PC-3 (cell line): Measurements from ENCODE around the gene RASAL1. TPM values are rescaled to one million over a fixed set of nuclear protein-coding genes. Genes with fewer than 3 reads are reported as not detected.

ENCODE experiments used
- ATAC-seq: fragments of 200-7000 bp; cut with Tn5 transposase; 2 replicates; pipeline ENCODE4 v1.9.1; 2020; ENCODE audit warnings: mild to moderate bottlenecking, moderate library complexity
- BruUV-seq: library from RNA; stranded (reverse); fragments of 400-500 nt; replicated peaks from 2 replicates; lab custom pipeline; 2021; lab: Mats Ljungman, UMichigan
- CTCF ChIA-PET: fragments of 300-600 bp; sonication (Branson Sonifier 250); formaldehyde crosslinking; loops from one replicate; lab custom pipeline; 2022; ENCODE audit warnings: antibody characterized with exemption; lab: Charles Lee
- POLR2A ChIA-PET: fragments of 300-600 bp; sonication (Branson Sonifier 250); formaldehyde crosslinking; loops from one replicate; lab custom pipeline; 2022; ENCODE audit warnings: antibody characterized with exemption; ENCODE audit not compliant: unreplicated experiment; lab: Charles Lee
- DNase-seq: peaks from one replicate; pipeline ENCODE4 v3.0.0-alpha.2; 2015
- H2AFZ ChIP-seq: fragments of 300-600 bp; sonication (generic); 2 replicates; pipeline ENCODE4 v1.6.0; 2016; ENCODE audit warnings: antibody characterized with exemption, low read length
- H3F3A ChIP-seq: fragments of 300-600 bp; sonication (generic); one replicate; pipeline ENCODE4 v1.6.0; 2017; ENCODE audit warnings: antibody characterized with exemption, low read length, control low read depth, mild to moderate bottlenecking; ENCODE audit not compliant: unreplicated experiment
- H3K27ac ChIP-seq: fragments of 300-600 bp; sonication (generic); 2 replicates; pipeline ENCODE4 v1.5.1; 2016; ENCODE audit warnings: mild to moderate bottlenecking, low read length
- H3K27me3 ChIP-seq: fragments of 300-600 bp; sonication (generic); 2 replicates; pipeline ENCODE4 v1.6.1; 2016; ENCODE audit warnings: low read length, mixed read lengths
- H3K36me3 ChIP-seq: fragments of 300-600 bp; sonication (generic); 2 replicates; pipeline ENCODE4 v1.6.1; 2016; ENCODE audit warnings: low read depth, mixed run types, low read length, mixed read lengths
- H3K4me1 ChIP-seq: fragments of 300-600 bp; sonication (generic); 2 replicates; pipeline ENCODE4 v1.5.1; 2016; ENCODE audit warnings: low read length; ENCODE audit not compliant: insufficient read depth
- H3K4me2 ChIP-seq: fragments of 300-600 bp; sonication (generic); 2 replicates; pipeline ENCODE4 v1.6.0; 2016; ENCODE audit warnings: low read length
- H3K4me3 ChIP-seq: fragments of 300-600 bp; sonication (generic); 2 replicates; pipeline ENCODE4 v1.5.1; 2016; ENCODE audit warnings: mild to moderate bottlenecking, low read length, mixed read lengths
- H3K79me2 ChIP-seq: fragments of 300-600 bp; sonication (generic); 2 replicates; pipeline ENCODE4 v1.6.1; 2017; ENCODE audit warnings: low read length, mixed read lengths
- H3K9ac ChIP-seq: fragments of 300-600 bp; sonication (generic); 2 replicates; pipeline ENCODE4 v1.6.0; 2016; ENCODE audit warnings: mild to moderate bottlenecking, low read length
- H3K9me2 ChIP-seq: fragments of 300-600 bp; sonication (generic); replicated peaks from 2 replicates; pipeline ENCODE4 v1.6.1; 2016; ENCODE audit warnings: mixed run types, low read length, mixed read lengths
- H3K9me3 ChIP-seq: fragments of 300-600 bp; sonication (generic); 2 replicates; pipeline ENCODE4 v1.6.1; 2016; ENCODE audit warnings: low read length, mixed read lengths
- H4K20me1 ChIP-seq: fragments of 300-600 bp; sonication (generic); 2 replicates; pipeline ENCODE4 v1.6.1; 2016; ENCODE audit warnings: low read length, mixed read lengths
- EZH2 ChIP-seq: fragments of 300-600 bp; sonication (generic); IDR thresholded peaks from one replicate; pipeline ENCODE4 v1.6.1; 2017; ENCODE audit warnings: antibody characterized with exemption, mild to moderate bottlenecking, low read length; ENCODE audit not compliant: unreplicated experiment
- EZH2phosphoT487 ChIP-seq: fragments of 300-600 bp; sonication (generic); IDR thresholded peaks from 2 replicates; pipeline ENCODE4 v1.6.1; 2018; ENCODE audit warnings: mild to moderate bottlenecking, antibody characterized with exemption, low read length, borderline replicate concordance
- intact Hi-C: fragments of 100-400 bp; cut with micrococcal nuclease; formaldehyde crosslinking; loops from 2 replicates; pipeline ENCODE4 v1.9.0; 2023
- total RNA-seq: library from RNA; depleted of rRNA; stranded (reverse); fragments of >200 nt; gene quantifications from 2 replicates; pipeline ENCODE4 v1.2.3, GENCODE V29; 2014
- TF ChIP-seq, protein P1 (sequence below): fragments of 300-600 bp; sonication (generic); conservative IDR thresholded peaks from 2 replicates; pipeline ENCODE4 v1.5.1; 2017; ENCODE audit warnings: antibody characterized with exemption, low read depth, mild to moderate bottlenecking, low read length

RASAL1 gene
- total RNA-seq, 1 experiment from 2014 or later = 0.66 TPM

DNA sequence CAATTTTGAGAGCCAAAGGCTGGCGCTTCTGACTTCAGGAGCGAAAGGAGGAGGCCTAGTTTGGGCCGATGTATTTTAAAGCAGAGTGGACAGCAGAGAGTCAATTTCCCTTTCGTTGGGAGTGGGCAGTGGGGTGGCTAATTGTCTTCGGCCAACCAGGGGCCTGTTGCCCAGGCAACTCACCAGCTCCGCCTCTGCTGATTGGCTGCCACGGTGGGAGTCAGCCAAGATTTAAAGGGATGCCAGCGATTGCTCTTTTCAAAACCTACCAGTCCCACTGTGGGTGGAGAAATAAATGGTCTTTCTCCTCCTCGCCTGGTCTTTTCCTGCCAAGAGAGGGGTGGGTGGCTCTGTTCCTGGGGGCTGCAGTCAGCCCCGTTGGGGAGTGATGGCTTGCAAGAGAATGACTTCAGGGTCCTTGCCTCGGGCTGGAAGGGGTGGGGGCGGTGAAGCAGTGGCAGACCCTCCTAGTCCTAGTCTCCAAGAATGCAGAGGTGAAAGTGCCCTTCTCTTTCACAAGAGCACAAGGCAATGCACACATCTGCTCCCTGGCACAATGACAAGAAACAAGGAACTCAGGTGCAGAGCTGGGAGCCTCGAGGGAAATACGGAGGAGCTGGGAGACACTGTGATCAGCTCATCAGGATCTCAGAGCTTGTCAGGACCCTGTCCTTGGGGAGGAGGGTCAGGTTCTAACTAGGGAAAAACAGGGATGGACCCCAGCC is 37.7 kb downstream of the RASAL1 start:
- Histone ChIP-seq H3K36me3 (no peaks in the 10 kb centered on the region), H3F3A (no peaks in the 10 kb centered on the region), H2AFZ (peak overlapping the region; percentile 36; the same call in 1 of the 2 replicates), H3K4me2 (peak overlapping the region; percentile 40; the same call in 1 of the 2 replicates), H3K4me1 (0 out of 2 replicates have a peak, but pooled peaks cover 4% of the 10 kb centered on the region), H3K79me2 (no peaks in the 10 kb centered on the region), H3K9ac (no peak overlapping the region), H3K4me3 (no peak overlapping the region), H3K27me3 (no peaks in the 10 kb centered on the region), H3K9me3 (no peaks in the 10 kb centered on the region), H3K27ac (no peak overlapping the region), H4K20me1 (no peaks in the 10 kb centered on the region), H3K9me2 (no peaks in the 10 kb centered on the region)
- ChIA-PET CTCF (interaction anchor here (0.6 to 1.9 kb wide), 2 partner anchors 92 to 105 kb away, joined by 3 to 7 read pairs; no protein-coding TSS in a partner anchor), POLR2A (no interaction called here)
- intact Hi-C loops = loop anchor here (1.0 to 10.0 kb wide), 2 partner anchors 50 to 57 kb away; no protein-coding TSS in a partner anchor
- DNase-seq (no peak), ATAC-seq (peak; percentile 38)
- BruUV-seq = no TSS peak
- no peak for TF ChIP-seq EZH2
- TF ChIP-seq, protein P1, sequence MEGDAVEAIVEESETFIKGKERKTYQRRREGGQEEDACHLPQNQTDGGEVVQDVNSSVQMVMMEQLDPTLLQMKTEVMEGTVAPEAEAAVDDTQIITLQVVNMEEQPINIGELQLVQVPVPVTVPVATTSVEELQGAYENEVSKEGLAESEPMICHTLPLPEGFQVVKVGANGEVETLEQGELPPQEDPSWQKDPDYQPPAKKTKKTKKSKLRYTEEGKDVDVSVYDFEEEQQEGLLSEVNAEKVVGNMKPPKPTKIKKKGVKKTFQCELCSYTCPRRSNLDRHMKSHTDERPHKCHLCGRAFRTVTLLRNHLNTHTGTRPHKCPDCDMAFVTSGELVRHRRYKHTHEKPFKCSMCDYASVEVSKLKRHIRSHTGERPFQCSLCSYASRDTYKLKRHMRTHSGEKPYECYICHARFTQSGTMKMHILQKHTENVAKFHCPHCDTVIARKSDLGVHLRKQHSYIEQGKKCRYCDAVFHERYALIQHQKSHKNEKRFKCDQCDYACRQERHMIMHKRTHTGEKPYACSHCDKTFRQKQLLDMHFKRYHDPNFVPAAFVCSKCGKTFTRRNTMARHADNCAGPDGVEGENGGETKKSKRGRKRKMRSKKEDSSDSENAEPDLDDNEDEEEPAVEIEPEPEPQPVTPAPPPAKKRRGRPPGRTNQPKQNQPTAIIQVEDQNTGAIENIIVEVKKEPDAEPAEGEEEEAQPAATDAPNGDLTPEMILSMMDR = no peak
- TF ChIP-seq EZH2phosphoT487 = no peak

DNA sequence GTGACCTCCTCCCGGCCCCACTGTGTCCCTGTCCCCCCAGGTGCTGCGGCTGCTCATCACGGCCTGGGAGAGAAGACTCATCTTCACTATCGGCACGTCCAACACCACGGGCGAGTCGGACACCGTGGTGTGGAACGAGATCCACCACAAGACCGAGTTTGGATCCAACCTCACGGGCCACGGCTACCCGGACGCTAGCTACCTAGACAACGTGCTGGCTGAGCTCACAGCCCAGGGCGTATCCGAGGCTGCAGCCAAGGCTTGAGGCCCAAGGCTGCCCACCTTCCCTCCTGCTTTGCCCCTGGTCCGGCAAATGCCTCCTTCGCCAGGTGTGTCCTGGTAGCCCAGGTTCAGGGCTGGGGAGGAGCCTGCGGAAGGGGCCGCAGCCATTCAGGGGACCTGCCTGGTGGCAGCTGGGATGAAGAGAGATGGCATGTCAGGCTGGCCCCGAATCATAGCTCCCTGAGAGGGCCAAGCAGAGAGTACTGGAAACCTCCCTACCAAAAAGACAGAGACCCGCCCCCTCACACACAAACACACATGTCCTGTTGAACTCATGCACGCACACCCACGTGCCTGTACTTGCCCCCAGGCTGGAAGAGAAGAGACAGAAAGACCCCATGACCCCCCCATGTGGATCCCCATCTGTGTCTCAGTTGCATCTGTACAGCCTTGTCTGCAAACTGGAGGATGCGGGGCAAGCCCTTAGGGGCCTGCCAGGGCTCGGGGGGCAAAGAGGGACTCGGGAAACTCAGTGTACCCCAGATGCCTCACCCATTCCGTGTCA is 38.7 kb downstream of the RASAL1 start:
- BruUV-seq = no TSS peak
- no peak overlapping the region for H3K4me3 ChIP-seq

More for the DNA sequence above, 38.7 kb downstream of the RASAL1 start:
- CTCF ChIA-PET = interaction anchor here (1.9 kb wide), 1 partner anchor 104 kb away, joined by 7 read pairs; no protein-coding TSS in a partner anchor
- intact Hi-C loops = loop anchor here (10.0 kb wide), 1 partner anchor 58 kb away; no protein-coding TSS in a partner anchor
- no peak overlapping the region for H3K27ac ChIP-seq
- no peak overlapping the region for H3K4me2 ChIP-seq
- DNase-seq (no peak), ATAC-seq (no peak)
- no peaks in the 10 kb centered on the region for H4K20me1 ChIP-seq
- POLR2A ChIA-PET = no interaction called here
- H3K9ac ChIP-seq = no peak overlapping the region
- no peaks in the 10 kb centered on the region for H3F3A ChIP-seq
- no peak for TF ChIP-seq EZH2phosphoT487
- no peak for TF ChIP-seq EZH2
- TF ChIP-seq, protein P1 = no peak
- no peak overlapping the region for H2AFZ ChIP-seq
- H3K9me3 ChIP-seq = no peaks in the 10 kb centered on the region
- no peaks in the 10 kb centered on the region for H3K79me2 ChIP-seq
- H3K4me1 ChIP-seq = 0 out of 2 replicates have a peak, but pooled peaks cover 4% of the 10 kb centered on the region
- H3K9me2 ChIP-seq = no peaks in the 10 kb centered on the region
- no peaks in the 10 kb centered on the region for H3K36me3 ChIP-seq
- H3K27me3 ChIP-seq = no peaks in the 10 kb centered on the region
